Neural cell (in vitro differentiated cells): ENCODE results near the gene RPL12. TPM values are rescaled to one million over a fixed set of nuclear protein-coding genes. Genes with fewer than 3 reads are reported as not detected.

Experiments used
- H2AFZ ChIP-seq: fragments of 200-600, 300-800 bp; sonication (generic), shearing (Covaris generic); 2 replicates; pipeline ENCODE4 v1.6.0; 2014; ENCODE audit warnings: low read depth, mild to moderate bottlenecking, antibody characterized with exemption, low read length, moderate library complexity
- H3F3A ChIP-seq: fragments of 200-600 bp; shearing (Covaris generic); 2 replicates; pipeline ENCODE4 v1.6.1; 2016; ENCODE audit warnings: mild to moderate bottlenecking, moderate library complexity, mixed read lengths, antibody characterized with exemption, low read length; ENCODE audit not compliant: insufficient read depth, poor library complexity, severe bottlenecking
- H3K27ac ChIP-seq: fragments of 200-600, 300-800 bp; sonication (generic), shearing (Covaris generic); 2 replicates; pipeline ENCODE4 v1.5.1; 2014; ENCODE audit warnings: mild to moderate bottlenecking, low read length, moderate library complexity
- H3K27me3 ChIP-seq: fragments of 300-800, 200-600 bp; sonication (generic), shearing (Covaris generic); 2 replicates; pipeline ENCODE4 v1.6.0; 2014; ENCODE audit warnings: mild to moderate bottlenecking, low read depth, low read length, moderate library complexity; ENCODE audit not compliant: insufficient read depth
- H3K36me3 ChIP-seq: fragments of 300-800, 200-600 bp; sonication (generic), shearing (Covaris generic); 2 replicates; pipeline ENCODE4 v1.5.1; 2014; ENCODE audit warnings: mild to moderate bottlenecking, antibody characterized with exemption, low read length, moderate library complexity; ENCODE audit not compliant: insufficient read depth
- H3K4me2 ChIP-seq: fragments of 300-800, 200-600 bp; sonication (generic), shearing (Covaris generic); 2 replicates; pipeline ENCODE4 v1.6.0; 2014; ENCODE audit warnings: mild to moderate bottlenecking, low read length
- H3K4me3 ChIP-seq: fragments of 300-800, 200-600 bp; sonication (generic), shearing (Covaris generic); 2 replicates; pipeline ENCODE4 v1.5.1; 2014; ENCODE audit warnings: mild to moderate bottlenecking, low read length, moderate library complexity
- H3K79me2 ChIP-seq: fragments of 200-600 bp; shearing (Covaris generic); replicated peaks from 2 replicates; pipeline ENCODE4 v1.6.0; 2014; ENCODE audit warnings: mild to moderate bottlenecking, low read length, moderate library complexity; ENCODE audit not compliant: insufficient read depth
- H3K9ac ChIP-seq: fragments of 300-800, 200-600 bp; sonication (generic), shearing (Covaris generic); 2 replicates; pipeline ENCODE4 v1.6.1; 2016; ENCODE audit warnings: mild to moderate bottlenecking, low read length, mixed read lengths
- H3K9me2 ChIP-seq: fragments of 200-600 bp; shearing (Covaris generic); 2 replicates; pipeline ENCODE4 v1.6.1; 2016; ENCODE audit warnings: mild to moderate bottlenecking, low read length, mixed read lengths; ENCODE audit not compliant: insufficient read depth
- H3K9me3 ChIP-seq: fragments of 200-600, 300-800 bp; sonication (generic), shearing (Covaris generic); 2 replicates; pipeline ENCODE4 v1.6.1; 2016; ENCODE audit warnings: mild to moderate bottlenecking, mixed run types, low read length, moderate library complexity, mixed read lengths
- H4K20me1 ChIP-seq: fragments of 200-600 bp; shearing (Covaris generic); 2 replicates; pipeline ENCODE4 v1.6.1; 2016; ENCODE audit warnings: mild to moderate bottlenecking, mixed run types; ENCODE audit not compliant: insufficient read depth
- CTCF ChIP-seq: fragments of 450-650 bp; IDR thresholded peaks from 2 replicates; pipeline ENCODE4 v1.5.1; 2014; ENCODE audit warnings: antibody characterized with exemption, mild to moderate bottlenecking, moderate library complexity; ENCODE audit not compliant: poor library complexity, severe bottlenecking
- EP300 ChIP-seq: fragments of 450-650 bp; conservative IDR thresholded peaks from 2 replicates; pipeline ENCODE4 v1.6.1; 2014; ENCODE audit warnings: antibody characterized with exemption, mild to moderate bottlenecking, moderate library complexity; ENCODE audit not compliant: poor library complexity, severe bottlenecking
- EZH2 ChIP-seq: fragments of 200-600, 300-800 bp; shearing (Covaris generic), sonication (generic); IDR thresholded peaks from 2 replicates; pipeline ENCODE4 v1.6.1; 2014; ENCODE audit warnings: antibody characterized with exemption, low read length, borderline replicate concordance, mild to moderate bottlenecking; ENCODE audit not compliant: insufficient read depth, poor library complexity, severe bottlenecking
- MXI1 ChIP-seq: fragments of 450-650 bp; conservative IDR thresholded peaks from 2 replicates; pipeline ENCODE4 v1.6.1; 2014; ENCODE audit warnings: antibody characterized with exemption, mild to moderate bottlenecking; ENCODE audit not compliant: poor library complexity, severe bottlenecking
- POLR2AphosphoS5 ChIP-seq: IDR thresholded peaks from 2 replicates; pipeline ENCODE4 v1.6.1; 2012
- RAD21 ChIP-seq: fragments of 450-650 bp; conservative IDR thresholded peaks from 2 replicates; pipeline ENCODE4 v1.6.1; 2014; ENCODE audit warnings: antibody characterized with exemption, mild to moderate bottlenecking, moderate library complexity
- REST ChIP-seq: IDR thresholded peaks from 2 replicates; pipeline ENCODE4 v1.6.1; 2012; ENCODE audit warnings: borderline replicate concordance
- SMC3 ChIP-seq: fragments of 450-650 bp; conservative IDR thresholded peaks from 2 replicates; pipeline ENCODE4 v1.6.1; 2014; ENCODE audit warnings: antibody characterized with exemption, mild to moderate bottlenecking, moderate library complexity; ENCODE audit not compliant: poor library complexity
- TAF1 ChIP-seq: IDR thresholded peaks from 2 replicates; pipeline ENCODE4 v1.6.1; 2012; ENCODE audit warnings: low read depth
- polyA plus RNA-seq: library from polyadenylated mRNA; depleted of rRNA; stranded (reverse); fragments of >200 nt; gene quantifications from 2 replicates; pipeline ENCODE4 v1.2.3, GENCODE V29; 2014

RPL12 gene
- polyA plus RNA-seq, 1 donor from 2014 or later: 862 TPM

GRCh38 chr9:127450243-127450760, 904 bp downstream of the RPL12 start:
- Histone ChIP-seq H3K4me3 (peak overlapping the region; percentile 86), H3F3A (no peaks in the 10 kb centered on the region), H2AFZ (no peak overlapping the region), H3K27me3 (no peaks in the 10 kb centered on the region), H4K20me1 (no peaks in the 10 kb centered on the region), H3K9me3 (no peaks in the 10 kb centered on the region), H3K4me2 (peak overlapping the region; percentile 27), H3K79me2 (peaks cover 8% of the 10 kb centered on the region), H3K27ac (peak overlapping the region; percentile 9), H3K36me3 (no peaks in the 10 kb centered on the region), H3K9me2 (no peaks in the 10 kb centered on the region), H3K9ac (peak overlapping the region; percentile 77)
- TF ChIP-seq POLR2AphosphoS5: peak; percentile 23
- no peak for TF ChIP-seq TAF1
- no peak for TF ChIP-seq SMC3

- H3K27ac ChIP-seq: no peak overlapping the region
- H4K20me1 ChIP-seq: no peaks in the 10 kb centered on the region
These were observed 1.8 kb downstream of the RPL12 start for GRCh38 chr9:127449332-127449966.

More at GRCh38 chr9:127449332-127449966, 1.8 kb downstream of the RPL12 start:
- Histone ChIP-seq H3K9me2 (no peaks in the 10 kb centered on the region), H3K4me2 (peak overlapping the region; percentile 27), H3K79me2 (peaks cover 8% of the 10 kb centered on the region), H3F3A (no peaks in the 10 kb centered on the region), H3K9ac (no peak overlapping the region), H3K27me3 (no peaks in the 10 kb centered on the region), H3K9me3 (no peaks in the 10 kb centered on the region), H3K4me3 (peak overlapping the region; percentile 86), H3K36me3 (peaks cover 1% of the 10 kb centered on the region), H2AFZ (no peak overlapping the region)
- TF ChIP-seq EP300 (no peak), RAD21 (no peak), TAF1 (no peak), MXI1 (no peak), POLR2AphosphoS5 (no peak), SMC3 (no peak), EZH2 (no peak), REST (no peak), CTCF (no peak)
